PC-3 (cell line): ENCODE results near the gene DLG1. TPM values are rescaled to one million over a fixed set of nuclear protein-coding genes. Genes with fewer than 3 reads are reported as not detected.

Source experiments
- ATAC-seq: fragments of 200-7000 bp; cut with Tn5 transposase; 2 replicates; pipeline ENCODE4 v1.9.1; 2020; ENCODE audit warnings: mild to moderate bottlenecking, moderate library complexity
- BruUV-seq: library from RNA; stranded (reverse); fragments of 400-500 nt; replicated peaks from 2 replicates; lab custom pipeline; 2021; lab: Mats Ljungman, UMichigan
- CTCF ChIA-PET: fragments of 300-600 bp; sonication (Branson Sonifier 250); formaldehyde crosslinking; loops from one replicate; lab custom pipeline; 2022; ENCODE audit warnings: antibody characterized with exemption; lab: Charles Lee
- POLR2A ChIA-PET: fragments of 300-600 bp; sonication (Branson Sonifier 250); formaldehyde crosslinking; loops from one replicate; lab custom pipeline; 2022; ENCODE audit warnings: antibody characterized with exemption; ENCODE audit not compliant: unreplicated experiment; lab: Charles Lee
- DNase-seq: peaks from one replicate; pipeline ENCODE4 v3.0.0-alpha.2; 2015
- H2AFZ ChIP-seq: fragments of 300-600 bp; sonication (generic); 2 replicates; pipeline ENCODE4 v1.6.0; 2016; ENCODE audit warnings: antibody characterized with exemption, low read length
- H3F3A ChIP-seq: fragments of 300-600 bp; sonication (generic); one replicate; pipeline ENCODE4 v1.6.0; 2017; ENCODE audit warnings: antibody characterized with exemption, low read length, control low read depth, mild to moderate bottlenecking; ENCODE audit not compliant: unreplicated experiment
- H3K27ac ChIP-seq: fragments of 300-600 bp; sonication (generic); 2 replicates; pipeline ENCODE4 v1.5.1; 2016; ENCODE audit warnings: mild to moderate bottlenecking, low read length
- H3K27me3 ChIP-seq: fragments of 300-600 bp; sonication (generic); 2 replicates; pipeline ENCODE4 v1.6.1; 2016; ENCODE audit warnings: low read length, mixed read lengths
- H3K36me3 ChIP-seq: fragments of 300-600 bp; sonication (generic); 2 replicates; pipeline ENCODE4 v1.6.1; 2016; ENCODE audit warnings: low read depth, mixed run types, low read length, mixed read lengths
- H3K4me1 ChIP-seq: fragments of 300-600 bp; sonication (generic); 2 replicates; pipeline ENCODE4 v1.5.1; 2016; ENCODE audit warnings: low read length; ENCODE audit not compliant: insufficient read depth
- H3K4me2 ChIP-seq: fragments of 300-600 bp; sonication (generic); 2 replicates; pipeline ENCODE4 v1.6.0; 2016; ENCODE audit warnings: low read length
- H3K4me3 ChIP-seq: fragments of 300-600 bp; sonication (generic); 2 replicates; pipeline ENCODE4 v1.5.1; 2016; ENCODE audit warnings: mild to moderate bottlenecking, low read length, mixed read lengths
- H3K79me2 ChIP-seq: fragments of 300-600 bp; sonication (generic); 2 replicates; pipeline ENCODE4 v1.6.1; 2017; ENCODE audit warnings: low read length, mixed read lengths
- H3K9ac ChIP-seq: fragments of 300-600 bp; sonication (generic); 2 replicates; pipeline ENCODE4 v1.6.0; 2016; ENCODE audit warnings: mild to moderate bottlenecking, low read length
- H3K9me2 ChIP-seq: fragments of 300-600 bp; sonication (generic); replicated peaks from 2 replicates; pipeline ENCODE4 v1.6.1; 2016; ENCODE audit warnings: mixed run types, low read length, mixed read lengths
- H3K9me3 ChIP-seq: fragments of 300-600 bp; sonication (generic); 2 replicates; pipeline ENCODE4 v1.6.1; 2016; ENCODE audit warnings: low read length, mixed read lengths
- H4K20me1 ChIP-seq: fragments of 300-600 bp; sonication (generic); 2 replicates; pipeline ENCODE4 v1.6.1; 2016; ENCODE audit warnings: low read length, mixed read lengths
- CTCF ChIP-seq: fragments of 300-600 bp; sonication (generic); conservative IDR thresholded peaks from 2 replicates; pipeline ENCODE4 v1.5.1; 2017; ENCODE audit warnings: antibody characterized with exemption, low read depth, mild to moderate bottlenecking, low read length
- EZH2 ChIP-seq: fragments of 300-600 bp; sonication (generic); IDR thresholded peaks from one replicate; pipeline ENCODE4 v1.6.1; 2017; ENCODE audit warnings: antibody characterized with exemption, mild to moderate bottlenecking, low read length; ENCODE audit not compliant: unreplicated experiment
- EZH2phosphoT487 ChIP-seq: fragments of 300-600 bp; sonication (generic); IDR thresholded peaks from 2 replicates; pipeline ENCODE4 v1.6.1; 2018; ENCODE audit warnings: mild to moderate bottlenecking, antibody characterized with exemption, low read length, borderline replicate concordance
- intact Hi-C: fragments of 100-400 bp; cut with micrococcal nuclease; formaldehyde crosslinking; loops from 2 replicates; pipeline ENCODE4 v1.9.0; 2023
- total RNA-seq: library from RNA; depleted of rRNA; stranded (reverse); fragments of >200 nt; gene quantifications from 2 replicates; pipeline ENCODE4 v1.2.3, GENCODE V29; 2014

The DLG1 gene
- total RNA-seq, 1 experiment from 2014 or later, result 60.8 TPM

- no peaks in the 10 kb centered on the region for H3K36me3 ChIP-seq
- no peak overlapping the region for H2AFZ ChIP-seq
- H3K79me2 ChIP-seq, result no peaks in the 10 kb centered on the region
- intact Hi-C loops, result no loop called here
- no peak overlapping the region for H3K9ac ChIP-seq
- no peaks in the 10 kb centered on the region for H3K9me2 ChIP-seq
- no peaks in the 10 kb centered on the region for H4K20me1 ChIP-seq
- no peak overlapping the region for H3K4me3 ChIP-seq
- no peaks in the 10 kb centered on the region for H3F3A ChIP-seq
- no peaks in the 10 kb centered on the region for H3K27me3 ChIP-seq
- BruUV-seq, result no TSS peak
- DNase-seq, result no peak
- H3K27ac ChIP-seq, result no peak overlapping the region
- ChIA-PET POLR2A (no interaction called here), CTCF (no interaction called here)
- no peak for ATAC-seq
- no peaks in the 10 kb centered on the region for H3K9me3 ChIP-seq
- no peak for TF ChIP-seq EZH2phosphoT487
- no peak for TF ChIP-seq CTCF
- no peak for TF ChIP-seq EZH2
- no peak overlapping the region for H3K4me2 ChIP-seq
- H3K4me1 ChIP-seq, result peaks cover 15% of the 10 kb centered on the region
These were observed 22.2 kb upstream of the DLG1 start for GRCh38 chr3:197320582-197320981.

- DNase-seq, result peak; percentile 80
- Histone ChIP-seq H2AFZ (peak overlapping the region; percentile 15; the same call in 1 of the 2 replicates), H3K27ac (no peak overlapping the region), H3K4me1 (peaks cover 19% of the 10 kb centered on the region), H3K4me3 (no peak overlapping the region), H3K79me2 (no peaks in the 10 kb centered on the region), H3K9me3 (no peaks in the 10 kb centered on the region), H3K9me2 (no peaks in the 10 kb centered on the region), H3K36me3 (no peaks in the 10 kb centered on the region), H3K4me2 (peak overlapping the region; percentile 23), H3K9ac (no peak overlapping the region), H3F3A (no peaks in the 10 kb centered on the region), H4K20me1 (no peaks in the 10 kb centered on the region), H3K27me3 (no peaks in the 10 kb centered on the region)
- ChIA-PET CTCF (no interaction called here), POLR2A (interaction anchor here (0.6 kb wide), 1 partner anchor 20 kb away, joined by 5 read pairs; no protein-coding TSS in a partner anchor)
- peak; percentile 92 for ATAC-seq
- intact Hi-C loops, result no loop called here
- TF ChIP-seq EZH2phosphoT487 (no peak), CTCF (no peak), EZH2 (no peak)
- BruUV-seq, result no TSS peak
These were observed 19.0 kb upstream of the DLG1 start for GRCh38 chr3:197317250-197317963.

GRCh38 chr3:197312431-197312830, 14.0 kb upstream of the DLG1 start:
- ChIA-PET POLR2A (no interaction called here), CTCF (no interaction called here)
- no peaks in the 10 kb centered on the region for H3K9me2 ChIP-seq

More at GRCh38 chr3:197312431-197312830, 14.0 kb upstream of the DLG1 start:
- Histone ChIP-seq H3K9ac (no peak overlapping the region), H3K4me2 (peak overlapping the region; percentile 66), H3K27me3 (no peaks in the 10 kb centered on the region), H3K4me1 (peaks cover 55% of the 10 kb centered on the region), H3K27ac (peak overlapping the region; percentile 28; the same call in 1 of the 2 replicates), H3F3A (peaks cover 6% of the 10 kb centered on the region), H3K9me3 (no peaks in the 10 kb centered on the region), H2AFZ (no peak overlapping the region), H3K79me2 (no peaks in the 10 kb centered on the region), H3K4me3 (no peak overlapping the region), H3K36me3 (no peaks in the 10 kb centered on the region), H4K20me1 (no peaks in the 10 kb centered on the region)
- no TSS peak for BruUV-seq
- peak; percentile 58 for DNase-seq
- TF ChIP-seq EZH2phosphoT487, result no peak
- no peak for TF ChIP-seq EZH2
- no peak for TF ChIP-seq CTCF
- intact Hi-C loops, result no loop called here
- ATAC-seq, result no peak
